Activated T-helper 2 cell treated with anti-CD3 and anti-CD28 coated beads, Interferon-gamma antibody, Interleukin-2, Interleukin-4, amounts not matched to agents 10 μg/mL and 5 μg/mL and 100 μg/mL, durations not matched to agents 14 hours and 24 hours and 36 hours (primary cell): ENCODE results near the gene STARD3. TPM values are rescaled to one million over a fixed set of nuclear protein-coding genes. Genes with fewer than 3 reads are reported as not detected.

Source experiments
- DNase-seq: peaks from one replicate; pipeline ENCODE4 v3.0.0; 2021; ENCODE audit warnings: low spot score
- H3K27ac Mint-ChIP-seq: one replicate; pipeline ENCODE4 v1.8.0; 2021; ENCODE audit warnings: mixed read lengths
- H3K27me3 Mint-ChIP-seq: one replicate; pipeline ENCODE4 v1.8.0; 2021; ENCODE audit warnings: low read depth, mixed read lengths
- H3K36me3 Mint-ChIP-seq: one replicate; pipeline ENCODE4 v1.8.0; 2021; ENCODE audit warnings: low read depth, mixed read lengths
- H3K4me1 Mint-ChIP-seq: one replicate; pipeline ENCODE4 v1.8.0; 2021; ENCODE audit warnings: low read depth, mixed read lengths
- H3K4me3 Mint-ChIP-seq: one replicate; pipeline ENCODE4 v1.8.0; 2021; ENCODE audit warnings: low read depth, mild to moderate bottlenecking, moderate library complexity, mixed read lengths
- H3K9me3 Mint-ChIP-seq: one replicate; pipeline ENCODE4 v1.8.0; 2021; ENCODE audit warnings: mixed read lengths
- intact Hi-C: fragments of 100-400 bp; cut with micrococcal nuclease; formaldehyde crosslinking; loops from one replicate; pipeline ENCODE4 v1.15.1; 2023
- total RNA-seq: library from RNA; stranded (reverse); gene quantifications from 2 replicates; pipeline ENCODE4 v1.2.3, GENCODE V29; 2022

Gene STARD3
- total RNA-seq, 1 donor from 2014 or later: 54.4 TPM

DNA sequence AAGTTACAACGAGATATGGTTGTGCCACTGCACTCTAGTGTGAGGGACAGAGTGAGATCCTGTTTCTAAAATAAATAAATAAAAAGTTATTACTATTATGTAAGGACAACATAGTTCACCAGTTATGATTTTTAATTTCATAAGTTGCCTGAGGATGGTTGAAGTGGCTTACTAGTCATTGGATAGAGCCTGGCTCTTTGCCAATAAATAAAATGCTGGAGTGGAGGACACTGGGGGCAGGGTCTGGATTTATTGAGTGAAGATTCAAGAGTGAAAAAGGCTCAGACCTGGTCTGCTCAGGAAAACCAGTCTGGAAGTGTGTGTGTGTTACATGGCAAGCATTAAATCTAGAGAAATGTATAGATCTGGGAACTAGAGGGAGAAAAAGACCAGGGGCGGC is 2.1 kb downstream of the STARD3 start:
- H3K9me3 Mint-ChIP-seq: no peaks in the 10 kb centered on the region
- H3K4me3 Mint-ChIP-seq: no peak overlapping the region
- H3K4me1 Mint-ChIP-seq: peaks cover 31% of the 10 kb centered on the region
- intact Hi-C loops: loop anchor here (5.0 kb wide), 1 partner anchor 113 kb away; no protein-coding TSS in a partner anchor
- H3K27me3 Mint-ChIP-seq: no peaks in the 10 kb centered on the region
- H3K36me3 Mint-ChIP-seq: peaks cover 2% of the 10 kb centered on the region
- H3K27ac Mint-ChIP-seq: no peak overlapping the region
- DNase-seq: no peak

- Mint-ChIP-seq H3K27ac (no peak overlapping the region), H3K4me1 (peaks cover 29% of the 10 kb centered on the region), H3K4me3 (no peak overlapping the region), H3K36me3 (peaks cover 2% of the 10 kb centered on the region), H3K9me3 (no peaks in the 10 kb centered on the region), H3K27me3 (no peaks in the 10 kb centered on the region)
- intact Hi-C loops: loop anchor here (5.0 kb wide), 1 partner anchor 112 kb away; no protein-coding TSS in a partner anchor
- no peak for DNase-seq
These were observed 2.9 kb downstream of the STARD3 start for GRCh38 chr17:39639566-39640458.

- no peaks in the 10 kb centered on the region for H3K27me3 Mint-ChIP-seq
These were observed 3.7 kb downstream of the STARD3 start for GRCh38 chr17:39640591-39641031.

DNA sequence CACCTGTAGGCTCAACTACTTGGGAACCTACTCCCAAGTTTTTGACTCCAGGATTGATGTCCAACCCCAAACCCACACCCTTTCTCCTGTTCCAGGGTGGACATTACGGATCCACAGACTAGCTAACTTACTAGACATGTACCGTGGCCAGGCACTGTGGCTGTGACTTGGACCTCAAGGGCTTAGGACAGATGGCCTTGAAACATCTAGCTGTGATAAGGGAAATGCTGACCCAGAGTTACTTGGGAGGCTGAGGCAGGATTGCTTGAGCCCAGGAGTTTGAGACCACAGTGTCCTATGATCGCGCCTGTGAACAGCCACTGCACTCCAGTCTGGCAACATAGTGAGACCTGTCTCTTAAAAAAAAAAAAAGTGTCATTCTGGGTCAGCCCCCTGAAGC is 4.2 kb downstream of the STARD3 start:
- Mint-ChIP-seq H3K36me3 (peaks cover 2% of the 10 kb centered on the region), H3K9me3 (no peaks in the 10 kb centered on the region), H3K4me3 (no peak overlapping the region), H3K27ac (no peak overlapping the region), H3K27me3 (no peaks in the 10 kb centered on the region), H3K4me1 (peaks cover 34% of the 10 kb centered on the region)
- DNase-seq: no peak
- intact Hi-C loops: no loop called here

More at GRCh38 chr17:39640591-39641031, 3.7 kb downstream of the STARD3 start:
- intact Hi-C loops: no loop called here
- Mint-ChIP-seq H3K4me1 (peaks cover 33% of the 10 kb centered on the region), H3K27ac (no peak overlapping the region), H3K4me3 (no peak overlapping the region), H3K36me3 (peaks cover 2% of the 10 kb centered on the region), H3K9me3 (no peaks in the 10 kb centered on the region)
- no peak for DNase-seq

DNA sequence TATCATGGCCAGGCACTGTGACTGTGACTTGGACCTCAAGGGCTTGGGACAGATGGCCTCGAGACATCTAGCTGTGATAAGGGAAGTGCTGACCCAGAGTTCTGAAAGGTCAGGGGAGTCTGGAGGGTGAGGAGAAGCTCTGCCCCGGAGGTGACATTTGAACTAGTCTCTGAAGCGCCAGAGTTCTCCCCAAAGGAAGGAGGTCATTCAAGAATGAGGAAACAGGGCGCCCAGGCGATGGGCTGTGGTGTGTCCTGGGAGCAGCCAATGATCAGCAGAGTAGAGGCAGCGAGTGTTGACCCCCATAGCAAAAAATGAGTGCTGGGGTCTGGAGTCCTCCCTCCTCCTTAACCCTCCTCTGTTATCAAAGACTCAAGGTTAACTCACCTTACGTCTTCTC is 4.9 kb downstream of the STARD3 start:
- DNase-seq: no peak
- H3K4me1 Mint-ChIP-seq: peaks cover 34% of the 10 kb centered on the region
- no peaks in the 10 kb centered on the region for H3K9me3 Mint-ChIP-seq
- H3K27me3 Mint-ChIP-seq: no peaks in the 10 kb centered on the region
- intact Hi-C loops: no loop called here
- H3K27ac Mint-ChIP-seq: no peak overlapping the region
- H3K4me3 Mint-ChIP-seq: no peak overlapping the region
- peaks cover 2% of the 10 kb centered on the region for H3K36me3 Mint-ChIP-seq

DNA sequence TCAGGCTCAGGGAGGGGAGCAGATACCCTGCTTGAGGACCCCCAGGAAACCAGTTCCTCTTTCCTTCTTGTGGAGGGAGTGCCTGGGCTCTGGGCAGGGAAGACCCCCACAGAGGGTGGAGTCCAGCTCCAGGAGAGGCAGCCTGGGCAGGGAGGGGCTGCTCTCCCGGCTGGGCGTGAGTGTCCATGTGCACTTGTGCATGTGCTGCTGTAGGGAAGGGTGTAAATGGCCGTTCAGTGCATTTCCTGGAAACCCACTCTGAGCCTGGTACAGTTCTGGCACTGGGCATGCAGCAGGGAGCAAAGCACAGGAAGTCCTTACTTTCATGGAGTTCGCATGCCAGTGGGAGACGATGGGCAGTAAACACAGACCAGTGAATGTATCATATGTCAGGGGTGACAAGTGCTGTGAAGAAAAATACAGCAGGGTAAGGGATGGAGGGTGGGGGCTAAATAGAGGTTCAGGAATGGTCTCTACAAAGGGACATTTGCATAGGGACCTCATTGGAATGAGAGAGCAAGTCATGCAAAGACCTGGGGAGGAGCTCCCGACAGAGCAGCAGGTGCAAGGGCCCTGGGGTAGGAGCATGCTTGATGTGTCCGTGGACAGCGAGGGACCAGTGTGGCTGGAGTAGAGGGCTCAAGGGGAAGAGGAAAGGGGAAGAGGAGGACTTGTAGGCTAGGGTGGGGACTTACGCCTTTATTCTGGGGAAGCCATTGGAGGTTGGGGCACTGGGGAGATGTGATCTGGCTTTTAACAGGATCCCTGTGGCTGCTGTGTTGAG is 5.5 kb downstream of the STARD3 start:
- Mint-ChIP-seq H3K27ac (no peak overlapping the region), H3K4me3 (no peak overlapping the region), H3K27me3 (no peaks in the 10 kb centered on the region), H3K36me3 (peaks cover 2% of the 10 kb centered on the region), H3K9me3 (no peaks in the 10 kb centered on the region), H3K4me1 (peaks cover 34% of the 10 kb centered on the region)
- no peak for DNase-seq
- intact Hi-C loops: no loop called here

- H3K27me3 Mint-ChIP-seq: no peaks in the 10 kb centered on the region
- H3K36me3 Mint-ChIP-seq: peaks cover 2% of the 10 kb centered on the region
- H3K4me3 Mint-ChIP-seq: no peak overlapping the region
- peaks cover 26% of the 10 kb centered on the region for H3K4me1 Mint-ChIP-seq
- DNase-seq: no peak
- intact Hi-C loops: no loop called here
- H3K27ac Mint-ChIP-seq: no peak overlapping the region
- H3K9me3 Mint-ChIP-seq: no peaks in the 10 kb centered on the region
These were observed 6.3 kb downstream of the STARD3 start for GRCh38 chr17:39643271-39643670.

DNA sequence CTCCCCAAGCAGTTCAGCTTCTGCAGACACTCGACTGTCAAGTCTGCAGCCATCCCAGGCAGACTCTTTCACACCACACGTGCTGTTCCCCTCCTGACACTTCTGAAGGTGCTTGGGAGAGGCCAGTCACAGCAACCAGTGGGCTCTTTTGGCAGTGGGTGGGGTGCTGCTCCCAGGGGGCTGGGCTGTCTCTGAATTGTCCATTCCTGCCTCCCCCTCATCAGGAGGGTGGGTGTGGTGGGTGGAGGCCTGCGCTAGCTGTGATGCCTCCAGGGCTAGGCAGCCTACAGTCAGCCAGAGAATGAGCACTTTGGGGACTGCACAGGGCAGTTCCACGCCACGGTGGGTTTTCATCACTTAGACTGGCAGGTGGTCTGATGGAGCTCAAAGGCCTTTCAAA is 10.3 kb downstream of the STARD3 start:
- Mint-ChIP-seq H3K4me3 (no peak overlapping the region), H3K27me3 (no peaks in the 10 kb centered on the region), H3K36me3 (no peaks in the 10 kb centered on the region), H3K9me3 (no peaks in the 10 kb centered on the region), H3K27ac (no peak overlapping the region), H3K4me1 (peaks cover 15% of the 10 kb centered on the region)
- DNase-seq: no peak
- intact Hi-C loops: no loop called here

DNA sequence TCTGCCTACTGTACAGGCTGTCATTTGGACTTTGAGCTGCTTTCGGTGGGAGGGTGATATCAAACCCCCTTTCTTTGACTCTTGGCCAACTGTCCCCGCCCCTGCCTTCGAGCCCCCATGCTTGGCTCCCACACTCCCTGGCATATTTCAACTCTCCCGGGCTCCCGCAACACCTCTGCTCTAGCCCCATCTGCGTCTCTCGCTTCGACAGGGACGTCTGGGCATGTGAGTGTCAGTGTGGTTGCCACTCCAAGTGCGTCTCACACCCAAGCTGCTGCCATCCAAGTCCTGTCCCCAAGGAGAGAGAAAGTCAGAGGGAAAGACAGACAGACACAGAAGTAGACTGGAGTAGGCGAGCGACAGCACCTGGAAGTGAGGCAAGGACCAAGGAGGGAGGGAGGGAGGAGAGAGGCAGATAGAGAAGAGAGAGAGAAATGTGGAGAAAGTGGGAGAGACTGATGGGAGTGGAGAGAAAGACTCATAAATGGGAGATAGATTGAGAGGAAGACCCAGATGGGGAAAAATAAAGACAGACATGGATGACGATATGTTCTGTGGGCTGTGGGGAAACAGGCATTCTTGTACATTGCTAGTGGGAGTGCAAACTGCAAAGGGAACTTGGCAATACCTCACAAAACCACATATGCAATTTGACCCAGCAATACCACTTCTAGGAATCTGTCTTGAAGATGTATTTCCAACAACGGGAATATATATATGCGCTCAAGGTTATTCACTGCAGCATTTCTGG is 11.8 kb downstream of the STARD3 start:
- Mint-ChIP-seq H3K4me1 (peaks cover 11% of the 10 kb centered on the region), H3K36me3 (no peaks in the 10 kb centered on the region), H3K4me3 (no peak overlapping the region), H3K9me3 (no peaks in the 10 kb centered on the region), H3K27ac (no peak overlapping the region), H3K27me3 (no peaks in the 10 kb centered on the region)
- DNase-seq: no peak
- intact Hi-C loops: no loop called here

DNA sequence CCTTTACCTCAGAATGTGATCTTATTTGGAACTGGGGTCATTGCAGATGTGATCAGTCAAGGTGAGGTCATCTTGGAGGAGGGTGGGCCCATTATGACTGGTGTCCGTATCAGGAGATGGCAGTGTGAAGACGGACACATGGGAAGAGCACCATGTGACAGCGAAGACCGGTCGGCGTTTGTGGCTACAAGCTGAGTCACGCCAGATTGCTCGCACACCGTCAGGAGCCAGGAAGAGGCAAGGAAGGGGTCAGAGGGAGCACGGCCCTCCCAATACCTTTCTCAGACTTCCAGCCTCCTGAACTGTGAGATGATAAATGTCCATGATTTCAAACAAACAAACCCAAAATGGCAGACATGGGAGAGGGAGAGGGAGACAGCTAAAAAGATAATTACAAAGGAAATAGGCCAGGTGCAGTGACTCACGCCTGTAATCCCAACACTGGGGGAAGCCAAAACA is 13.2 kb downstream of the STARD3 start:
- no peak for DNase-seq
- no peaks in the 10 kb centered on the region for H3K9me3 Mint-ChIP-seq
- no peaks in the 10 kb centered on the region for H3K27me3 Mint-ChIP-seq
- no peak overlapping the region for H3K27ac Mint-ChIP-seq
- H3K36me3 Mint-ChIP-seq: peaks cover 6% of the 10 kb centered on the region
- no peak overlapping the region for H3K4me3 Mint-ChIP-seq
- peaks cover 13% of the 10 kb centered on the region for H3K4me1 Mint-ChIP-seq
- intact Hi-C loops: no loop called here

DNA sequence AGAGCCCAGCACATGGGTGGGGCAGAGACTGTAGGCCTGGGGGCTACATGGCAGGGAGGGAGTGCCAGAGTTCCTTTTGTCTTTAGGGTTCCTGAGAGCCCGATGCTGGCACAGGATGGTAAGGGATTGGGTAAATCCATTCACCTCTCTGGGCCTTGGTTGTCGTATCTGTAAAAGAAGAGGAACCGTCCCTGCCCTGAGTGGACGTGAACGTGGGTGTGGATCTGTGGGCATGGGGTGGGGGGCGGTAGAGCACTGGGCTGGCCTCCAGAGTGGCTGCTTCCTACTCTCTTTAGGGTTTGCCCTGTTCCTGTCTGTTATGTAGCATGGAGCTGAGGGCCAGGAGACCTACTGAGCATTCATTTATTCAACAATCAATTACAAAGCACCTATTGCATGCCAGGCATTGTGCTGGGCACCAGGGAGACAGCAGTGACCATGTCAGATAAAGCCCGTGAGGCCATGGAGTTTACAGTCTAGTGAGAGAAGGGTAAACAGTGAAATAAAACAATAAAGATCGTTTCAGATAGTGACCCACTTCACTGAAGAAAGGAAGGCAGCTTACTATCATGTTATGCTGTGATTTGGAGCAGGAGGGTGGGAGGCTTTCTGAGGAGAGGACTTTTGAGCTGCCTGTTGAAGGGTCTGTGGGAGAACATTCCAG is 15.1 kb downstream of the STARD3 start:
- Mint-ChIP-seq H3K4me3 (no peak overlapping the region), H3K4me1 (peaks cover 8% of the 10 kb centered on the region), H3K9me3 (no peaks in the 10 kb centered on the region), H3K27ac (peak overlapping the region; percentile 23), H3K27me3 (no peaks in the 10 kb centered on the region), H3K36me3 (peaks cover 13% of the 10 kb centered on the region)
- intact Hi-C loops: no loop called here
- DNase-seq: no peak
